HepG2 (cell line): ENCODE measurements around the gene NR2F6. TPM values are rescaled to one million over a fixed set of nuclear protein-coding genes. Genes with fewer than 3 reads are reported as not detected.

Experiments used
- ATAC-seq: fragments of 200-7000 bp; cut with Tn5 transposase; 3 replicates; pipeline ENCODE4 v1.9.1; 2020; ENCODE audit warnings: mild to moderate bottlenecking, moderate library complexity
- Bru-seq: library from RNA; stranded (reverse); fragments of 400-500 nt; gene quantifications from one replicate; lab custom pipeline; 2021; lab: Mats Ljungman, UMichigan
- BruChase-seq, 2 experiments: library from RNA; stranded (reverse); fragments of 400-500 nt; gene quantifications; one replicate each; lab custom pipeline; 2021; lab: Mats Ljungman, UMichigan
- BruUV-seq: library from RNA; stranded (reverse); fragments of 400-500 nt; replicated peaks from 2 replicates; lab custom pipeline; 2021; lab: Mats Ljungman, UMichigan
- CTCF ChIA-PET: fragments of 300-600 bp; formaldehyde crosslinking; extraction: SDS; loops from one replicate; lab custom pipeline; 2021; ENCODE audit warnings: low total read pairs, inconsistent platforms, low intra/inter-chr PET ratio; lab: Yijun Ruan, JAX
- POLR2A ChIA-PET: fragments of 350-600 bp; sonication (Branson Sonifier 250); formaldehyde crosslinking; loops from one replicate; lab custom pipeline; 2020; ENCODE audit warnings: antibody characterized with exemption, inconsistent platforms; lab: Yijun Ruan, JAX
- DNase-seq: peaks from one replicate; pipeline ENCODE4 v3.0.0-alpha.2; 2015; ENCODE audit warnings: low spot score
- FAIRE-seq: peaks from 3 replicates; lab custom pipeline; 2011; peaks lifted over from hg19 to GRCh38; lab: Jason Lieb, UNC
- H2AFZ ChIP-seq: one replicate; pipeline ENCODE4 v1.6.1; 2011; ENCODE audit warnings: low read length, inconsistent platforms
- H3K27ac ChIP-seq: fragments of 300-600 bp; 3 replicates; pipeline ENCODE4 v1.8.0; 2011; ENCODE audit warnings: mixed run types, mild to moderate bottlenecking, mixed read lengths, low read length, inconsistent platforms; ENCODE audit not compliant: insufficient read depth; ENCODE audit errors: extremely low read length
- H3K27me3 ChIP-seq, 2 experiments: fragments of 200-600 bp in 1 of 2; 2 replicates in 1 of 2; 3 replicates in 1 of 2; pipeline versions ENCODE4 v1.6.0 to v1.8.0; 2011; ENCODE audit warnings: low read length in 2 of 2, mild to moderate bottlenecking in 2 of 2, moderate library complexity in 2 of 2, inconsistent platforms in 1 of 2; ENCODE audit not compliant: insufficient read depth in 2 of 2, control insufficient read depth in 1 of 2
- H3K36me3 ChIP-seq, 2 experiments: fragments of 200-600 bp in 1 of 2; replicated peaks in 1 of 2; 2 replicates in 1 of 2; 3 replicates in 1 of 2; pipeline versions ENCODE4 v1.5.1 to v1.8.0; 2011; ENCODE audit warnings: low read length in 2 of 2, inconsistent platforms in 1 of 2; ENCODE audit not compliant: insufficient read depth in 2 of 2, control insufficient read depth in 1 of 2
- H3K4me1 ChIP-seq: 2 replicates; pipeline ENCODE4 v1.5.1; 2012; ENCODE audit warnings: low read length, inconsistent platforms; ENCODE audit not compliant: insufficient read depth
- H3K4me2 ChIP-seq: 2 replicates; pipeline ENCODE4 v1.6.0; 2011; ENCODE audit warnings: low read depth, low read length, inconsistent platforms
- H3K4me3 ChIP-seq, 3 experiments: fragments of 200-600 bp in 1 of 3; sonication (generic), shearing (Covaris generic) in 1 of 3; replicated peaks in 1 of 3; 2 replicates each; pipeline ENCODE4 v1.5.1; 2011 to 2016; ENCODE audit warnings: low read length in 3 of 3, inconsistent platforms in 2 of 3, low read depth in 2 of 3, mild to moderate bottlenecking in 2 of 3, control low read depth in 1 of 3, mixed read lengths in 1 of 3; ENCODE audit not compliant: insufficient read depth in 1 of 3
- H3K79me2 ChIP-seq: one replicate; pipeline ENCODE4 v1.6.1; 2011; ENCODE audit warnings: low read length, inconsistent platforms; ENCODE audit not compliant: insufficient read depth
- H3K9ac ChIP-seq: 2 replicates; pipeline ENCODE4 v1.6.0; 2011; ENCODE audit warnings: mild to moderate bottlenecking, low read depth, low read length, inconsistent platforms; ENCODE audit not compliant: insufficient read depth
- H3K9me3 ChIP-seq: 2 replicates; pipeline ENCODE4 v1.5.1; 2012; ENCODE audit warnings: mild to moderate bottlenecking, low read length
- H4K20me1 ChIP-seq: 2 replicates; pipeline ENCODE4 v1.6.0; 2011; ENCODE audit warnings: inconsistent platforms, mild to moderate bottlenecking, low read length, moderate library complexity; ENCODE audit not compliant: insufficient read depth
- GLMP ChIP-seq: sonication (generic); formaldehyde crosslinking; IDR thresholded peaks from 2 replicates; pipeline ENCODE4 v1.9.0; 2021; ENCODE audit warnings: missing genetic modification reagents, mild to moderate bottlenecking, borderline replicate concordance
- GZF1 ChIP-seq: sonication (generic); formaldehyde crosslinking; IDR thresholded peaks from 2 replicates; pipeline ENCODE4 v1.5.1; 2020; ENCODE audit warnings: mild to moderate bottlenecking, missing genetic modification reagents
- RAD21 ChIP-seq: fragments of 450-650 bp; formaldehyde crosslinking; IDR thresholded peaks from 2 replicates; pipeline ENCODE4 v1.5.0; 2020; ENCODE audit warnings: mild to moderate bottlenecking
- ZBTB14 ChIP-seq: sonication (generic); formaldehyde crosslinking; IDR thresholded peaks from 2 replicates; pipeline ENCODE4 v1.4.0; 2020; ENCODE audit warnings: missing genetic modification reagents
- ZHX2 ChIP-seq, 2 experiments: sonication (generic) in 1 of 2; formaldehyde crosslinking in 1 of 2; IDR thresholded peaks; 2 replicates each; pipeline versions ENCODE4 v1.6.1 to v1.9.0; 2014 to 2022; ENCODE audit warnings: antibody characterized with exemption in 1 of 2, borderline replicate concordance in 1 of 2, inconsistent platforms in 1 of 2, low read depth in 1 of 2, missing genetic modification reagents in 1 of 2
- ZNF580 ChIP-seq: IDR thresholded peaks from 2 replicates; pipeline ENCODE4 v1.6.1; 2016; ENCODE audit warnings: low read depth, borderline replicate concordance
- ZNF7 ChIP-seq: IDR thresholded peaks from 2 replicates; pipeline ENCODE4 v1.6.1; 2016; ENCODE audit warnings: missing biosample characterization, missing genetic modification reagents
- ZSCAN31 ChIP-seq: sonication (generic); formaldehyde crosslinking; IDR thresholded peaks from 2 replicates; pipeline ENCODE4 v1.5.0; 2020; ENCODE audit warnings: low read depth, mild to moderate bottlenecking, missing genetic modification reagents
- WGBS: methylation state at CpG from one replicate; pipeline ENCODE4 v1.1.6; 2017; ENCODE audit warnings: low lambda C conversion rate; 5-methylcytosine and 5-hydroxymethylcytosine counted together
- in situ Hi-C: cut with HindIII; loops from 2 replicates; pipeline ENCODE4 v1.10.0; 2017; ENCODE audit warnings: low pct_unique_long_range_greater_than_20kb; ENCODE audit not compliant: extremely low pct_ligation_motif_present
- intact Hi-C: fragments of 100-400 bp; cut with micrococcal nuclease; formaldehyde crosslinking; loops from one replicate; pipeline ENCODE4 v1.10.0; 2022; ENCODE audit not compliant: unreplicated experiment
- long read RNA-seq, 2 experiments: library from RNA in 1 of 2; library from polyadenylated mRNA in 1 of 2; stranded (forward) in 1 of 2; unstranded in 1 of 2; transcript quantifications; one replicate each; pipeline ENCODE4 v2.0.0, GENCODE V29; 2019 to 2022
- polyA minus RNA-seq, 3 experiments: library from RNA; depleted of rRNA, polyadenylated mRNA; stranded (reverse); fragments of >200 nt; gene quantifications; 2 replicates each; pipeline ENCODE4 v1.2.3, GENCODE V29; 2011; ENCODE audit warnings: low replicate concordance in 1 of 3
- polyA plus RNA-seq, 8 experiments: library from polyadenylated mRNA; depleted of rRNA in 3 of 8; stranded (reverse) in 7 of 8; unstranded in 1 of 8; fragments of >200 nt; fragmentation: Illumina TruSeq in 4 of 8; extraction: Trizol in 4 of 8; gene quantifications; 2 replicates each; pipeline versions ENCODE4 v1.2.1 to v1.2.3, GENCODE V29; 2011 to 2016; ENCODE audit warnings: low read depth in 4 of 8, missing spikeins in 1 of 8, mixed read lengths in 1 of 8; ENCODE audit not compliant: insufficient read depth in 1 of 8
- total RNA-seq, 5 experiments: library from RNA; depleted of rRNA; stranded (reverse); fragments of >200 nt; fragmentation: Illumina TruSeq; extraction: Trizol; gene quantifications; 2 replicates each; pipeline ENCODE4 v1.2.3, GENCODE V29; 2016; ENCODE audit warnings: low read depth in 1 of 5

NR2F6 gene
- total RNA-seq (2016; rRNA removed; fragmentation: Illumina TruSeq; extraction: Trizol) (54.1 and 72.4 TPM in 2 replicates), polyA plus RNA-seq (2011; rRNA removed) (30.9 and 38.5 TPM in 2 replicates), polyA minus RNA-seq (2011; rRNA and poly(A)+ RNA removed; ENCODE audit: low replicate concordance) (45.5 and 76.9 TPM in 2 replicates), Bru-seq, nascent RNA (percentile 75 among the genes with signal in this experiment), BruChase-seq, experiment 1, labeled RNA remaining after a 6-hour chase (percentile 96 among the genes with signal in this experiment), BruChase-seq, experiment 2, labeled RNA remaining after a 2-hour chase (percentile 90 among the genes with signal in this experiment)
- total RNA-seq (2016; cell fraction: cytosol; rRNA removed; fragmentation: Illumina TruSeq; extraction: Trizol; ENCODE audit: low read depth), result 22.9 and 27.2 TPM in 2 replicates
- 48.8 and 69.5 TPM in 2 replicates for total RNA-seq (2016; cell fraction: insoluble cytoplasmic fraction; rRNA removed; fragmentation: Illumina TruSeq; extraction: Trizol)
- 61.5 and 68.4 TPM in 2 replicates for total RNA-seq (2016; cell fraction: membrane; rRNA removed; fragmentation: Illumina TruSeq; extraction: Trizol)
- 29.9 and 36.5 TPM in 2 replicates for total RNA-seq (2016; cell fraction: nucleus; rRNA removed; fragmentation: Illumina TruSeq; extraction: Trizol)
- 31.1 and 56.9 TPM in 2 replicates for polyA plus RNA-seq (2011; cell fraction: cytosol; rRNA removed)
- polyA plus RNA-seq (2011; cell fraction: nucleus; rRNA removed), result 53.5 and 56.3 TPM in 2 replicates
- polyA plus RNA-seq (2012), result 18.4 and 25.4 TPM in 2 replicates
- 25.2 and 25.5 TPM in 2 replicates for polyA plus RNA-seq (2016; cell fraction: cytosol; fragmentation: Illumina TruSeq; extraction: Trizol; ENCODE audit: low read depth)
- 59.8 and 61.8 TPM in 2 replicates for polyA plus RNA-seq (2016; cell fraction: insoluble cytoplasmic fraction; fragmentation: Illumina TruSeq; extraction: Trizol; ENCODE audit: low read depth)
- 50.4 and 51.1 TPM in 2 replicates for polyA plus RNA-seq (2016; cell fraction: membrane; fragmentation: Illumina TruSeq; extraction: Trizol; ENCODE audit: low read depth)
- 66.6 and 74.0 TPM in 2 replicates for polyA plus RNA-seq (2016; cell fraction: nucleus; fragmentation: Illumina TruSeq; extraction: Trizol; ENCODE audit: insufficient read depth, low read depth)
- 41.1 and 47.4 TPM in 2 replicates for polyA minus RNA-seq (2011; cell fraction: cytosol; rRNA and poly(A)+ RNA removed)
- polyA minus RNA-seq (2011; cell fraction: nucleus; rRNA and poly(A)+ RNA removed), result 10.2 and 12.1 TPM in 2 replicates
- long read RNA-seq, experiment 1, transcript NR2F6-201 (4 exons, 2,404 nt), result major isoform, 8 of 37 reads
- long read RNA-seq, experiment 1, partial matches to known transcripts, result 28 of 37 reads
- long read RNA-seq, experiment 1, other reads (novel, unspliced or antisense), result 1 of 37 reads
- long read RNA-seq, experiment 2, transcript NR2F6-201 (4 exons, 2,404 nt), result major isoform, 299 of 357 reads
- long read RNA-seq, experiment 2, partial matches to known transcripts, result 54 of 357 reads
- long read RNA-seq, experiment 2, other reads (novel, unspliced or antisense), result 4 of 357 reads

GRCh38 chr19:17245535-17245984 lies at the start of gene NR2F6:
Gene NR2F6 (minus strand): TSS chr19:17245919. CDS start chr19:17245220, 699 bp downstream.
- BruUV-seq, result no TSS peak
- Histone ChIP-seq H2AFZ (no peak within 1 kb of the TSS), H3K4me1 (peaks cover 72% of the 10 kb centered on the region), H3K9me3 (no peaks in the 10 kb centered on the region), H3K4me2 (peak within 1 kb of the TSS; percentile 99), H3K36me3 (no peaks in the 10 kb centered on the region), H4K20me1 (peaks cover 19% of the 10 kb centered on the region; the same call in 1 of the 2 replicates), H3K9ac (peak within 1 kb of the TSS; percentile 90), H3K27me3 (no peaks in the 10 kb centered on the region), H3K4me3 (peak within 1 kb of the TSS; percentile 87 to 92 (median 89)), H3K27ac (peak within 1 kb of the TSS; percentile 95), H3K79me2 (peaks cover 43% of the 10 kb centered on the region)
- ATAC-seq (no peak), DNase-seq (no peak), FAIRE-seq (no peak)
- in situ Hi-C loops, result no loop called here
- intact Hi-C loops, result no loop called here
- POLR2A ChIA-PET, result interaction anchor here (1.9 to 5.0 kb wide), 4 partner anchors 10 to 30 kb away, joined by 16 to 52 read pairs (median 20); partner anchors contain the start of genes BABAM1, OCEL1 and USE1
- WGBS, result no CpG with 5 or more reads among the region's 72 CpGs
- CTCF ChIA-PET, result no interaction called here
- TF ChIP-seq GLMP (no peak), ZSCAN31 (CRISPR knock-in tag) (no peak), ZNF580 (no peak), GZF1 (CRISPR knock-in tag) (no peak), RAD21 (CRISPR knock-in tag) (no peak), ZNF7 (CRISPR knock-in tag) (no peak), ZHX2 (IDR thresholded peaks at IDR 0.05; ENCODE audit: low read depth) (no peak), ZHX2 (CRISPR knock-in tag; IDR thresholded peaks at IDR 0.05; ENCODE audit: borderline replicate concordance) (no peak), ZBTB14 (peak; percentile 41; the same call in 1 of the 2 replicates)
